Mesenchymal stem cell (in vitro differentiated cells and primary cell): Measurements from ENCODE around the gene GRK2.

Experiments used
- DNase-seq: peaks from one replicate; pipeline ENCODE4 v3.0.0-alpha.2; 2013
- H2AFZ ChIP-seq: one replicate; pipeline ENCODE4 v1.6.1; 2013; ENCODE audit warnings: low read depth, mild to moderate bottlenecking, control low read depth, inconsistent platforms, low read length, moderate library complexity
- H2AK5ac ChIP-seq: 2 replicates; pipeline ENCODE4 v1.6.1; 2013; ENCODE audit warnings: low read length, moderate library complexity, mild to moderate bottlenecking, inconsistent platforms; ENCODE audit not compliant: severe bottlenecking
- H2BK120ac ChIP-seq: one replicate; pipeline ENCODE4 v1.6.1; 2013; ENCODE audit warnings: low read depth, mild to moderate bottlenecking, inconsistent platforms, low read length, moderate library complexity
- H2BK12ac ChIP-seq, 2 experiments: one replicate each; pipeline ENCODE4 v1.6.1; 2013; ENCODE audit warnings: inconsistent platforms in 2 of 2, low read length in 2 of 2, mild to moderate bottlenecking in 2 of 2, moderate library complexity in 2 of 2, control low read depth in 1 of 2
- H2BK15ac ChIP-seq: one replicate; pipeline ENCODE4 v1.6.1; 2013; ENCODE audit warnings: mild to moderate bottlenecking, low read depth, inconsistent platforms; ENCODE audit not compliant: poor library complexity, severe bottlenecking
- H2BK5ac ChIP-seq: 2 replicates; pipeline ENCODE4 v1.6.1; 2013; ENCODE audit warnings: low read depth, mild to moderate bottlenecking, low read length, control low read depth, inconsistent platforms; ENCODE audit not compliant: poor library complexity, severe bottlenecking
- H3K14ac ChIP-seq, 2 experiments: one replicate each; pipeline ENCODE4 v1.6.1; 2013; ENCODE audit warnings: inconsistent platforms in 2 of 2, low read length in 2 of 2, control low read depth in 1 of 2, mild to moderate bottlenecking in 1 of 2, moderate library complexity in 1 of 2
- H3K18ac ChIP-seq, 2 experiments: one replicate each; pipeline ENCODE4 v1.6.1; 2013; ENCODE audit warnings: inconsistent platforms in 2 of 2, low read length in 2 of 2, control low read depth in 1 of 2, low read depth in 1 of 2, mild to moderate bottlenecking in 1 of 2
- H3K23ac ChIP-seq, 2 experiments: one replicate each; pipeline ENCODE4 v1.6.1; 2013; ENCODE audit warnings: inconsistent platforms in 2 of 2, low read length in 2 of 2, mild to moderate bottlenecking in 2 of 2, moderate library complexity in 2 of 2, control low read depth in 1 of 2
- H3K27ac ChIP-seq: 2 replicates; pipeline ENCODE4 v1.5.1; 2013; ENCODE audit warnings: mild to moderate bottlenecking, moderate library complexity, low read length, control low read depth, inconsistent platforms; ENCODE audit not compliant: poor library complexity, severe bottlenecking
- H3K27me3 ChIP-seq, 2 experiments: 2 replicates each; pipeline versions ENCODE4 v1.6.1 to v1.7.0; 2013; ENCODE audit warnings: low read length in 2 of 2, mild to moderate bottlenecking in 2 of 2, moderate library complexity in 2 of 2, control low read depth in 1 of 2, inconsistent platforms in 1 of 2; ENCODE audit not compliant: control insufficient read depth in 1 of 2, insufficient read depth in 1 of 2
- H3K36me3 ChIP-seq, 2 experiments: 2 replicates each; pipeline versions ENCODE4 v1.6.1 to v1.7.0; 2013; ENCODE audit warnings: low read length in 2 of 2, control low read depth in 1 of 2, inconsistent platforms in 1 of 2, low read depth in 1 of 2, mild to moderate bottlenecking in 1 of 2; ENCODE audit not compliant: insufficient read depth in 2 of 2, control insufficient read depth in 1 of 2
- H3K4ac ChIP-seq, 2 experiments: one replicate each; pipeline ENCODE4 v1.6.1; 2013; ENCODE audit warnings: inconsistent platforms in 2 of 2, low read length in 2 of 2, mild to moderate bottlenecking in 2 of 2, moderate library complexity in 2 of 2, control low read depth in 1 of 2, low read depth in 1 of 2
- H3K4me1 ChIP-seq: 2 replicates; pipeline ENCODE4 v1.6.1; 2013; ENCODE audit warnings: low read depth, low read length, control low read depth; ENCODE audit not compliant: control insufficient read depth, insufficient read depth
- H3K4me2 ChIP-seq: 2 replicates; pipeline ENCODE4 v1.6.1; 2013; ENCODE audit warnings: low read length, mild to moderate bottlenecking, inconsistent platforms; ENCODE audit not compliant: poor library complexity, severe bottlenecking
- H3K4me3 ChIP-seq, 2 experiments: 2 replicates each; pipeline versions ENCODE4 v1.5.1 to v1.7.0; 2013; ENCODE audit warnings: low read length in 2 of 2, mild to moderate bottlenecking in 2 of 2, control low read depth in 1 of 2, low read depth in 1 of 2; ENCODE audit not compliant: insufficient read depth in 1 of 2
- H3K79me1 ChIP-seq: replicated peaks from 2 replicates; pipeline ENCODE4 v1.6.1; 2013; ENCODE audit warnings: mild to moderate bottlenecking, control low read depth, low read length, inconsistent platforms; ENCODE audit not compliant: poor library complexity, severe bottlenecking
- H3K9ac ChIP-seq: 2 replicates; pipeline ENCODE4 v1.7.0; 2013; ENCODE audit warnings: mild to moderate bottlenecking, low read length, moderate library complexity
- H3K9me3 ChIP-seq: 2 replicates; pipeline ENCODE4 v1.7.0; 2013; ENCODE audit warnings: mild to moderate bottlenecking, low read length; ENCODE audit not compliant: control insufficient read depth
- H4K8ac ChIP-seq: one replicate; pipeline ENCODE4 v1.6.1; 2013; ENCODE audit warnings: inconsistent platforms, mild to moderate bottlenecking, low read length, moderate library complexity
- H4K91ac ChIP-seq: one replicate; pipeline ENCODE4 v1.6.1; 2013; ENCODE audit warnings: mild to moderate bottlenecking, low read length, inconsistent platforms
- WGBS: methylation state at CpG from one replicate; pipeline ENCODE4 v1.1.7; 2013; ENCODE audit warnings: mixed read lengths; 5-methylcytosine and 5-hydroxymethylcytosine counted together

The GRK2 gene

GRCh38 chr11:67288198-67288451 lies 21.9 kb downstream of the GRK2 start:
- peak overlapping the region; percentile 15 to 61 for H2BK12ac ChIP-seq
- peaks cover 61 to 67% of the 10 kb centered on the region in 2 experiments for H3K36me3 ChIP-seq
- peak overlapping the region; percentile 83 for H2BK120ac ChIP-seq
- H3K23ac ChIP-seq: peak overlapping the region in 1 of 2 experiments; percentile 92
- peaks cover 33% of the 10 kb centered on the region for H3K4me1 ChIP-seq
- H2AFZ ChIP-seq: no peak overlapping the region
- no peaks in the 10 kb centered on the region for H3K27me3 ChIP-seq
- H3K4me2 ChIP-seq: peak overlapping the region; percentile 94
- peak overlapping the region; percentile 95 for H3K27ac ChIP-seq
- peak overlapping the region; percentile 86 for H4K91ac ChIP-seq
- H3K4me3 ChIP-seq: peak overlapping the region in 1 of 2 experiments; percentile 82
- H2BK5ac ChIP-seq: peak overlapping the region; percentile 4
- peak overlapping the region; percentile 79 for H2AK5ac ChIP-seq
- H3K18ac ChIP-seq: peak overlapping the region; percentile 92 to 97
- peak overlapping the region; percentile 89 for H3K9ac ChIP-seq
- 51% methylated on average over 4 of the region's 4 CpGs for WGBS
- H3K9me3 ChIP-seq: no peaks in the 10 kb centered on the region
- no peak overlapping the region for H2BK15ac ChIP-seq
- DNase-seq: no peak
- H4K8ac ChIP-seq: peak overlapping the region; percentile 96
- peak overlapping the region in 1 of 2 experiments; percentile 95 for H3K14ac ChIP-seq
- peaks cover 36% of the 10 kb centered on the region for H3K79me1 ChIP-seq
- H3K4ac ChIP-seq: peak overlapping the region; percentile 86 to 90

DNA sequence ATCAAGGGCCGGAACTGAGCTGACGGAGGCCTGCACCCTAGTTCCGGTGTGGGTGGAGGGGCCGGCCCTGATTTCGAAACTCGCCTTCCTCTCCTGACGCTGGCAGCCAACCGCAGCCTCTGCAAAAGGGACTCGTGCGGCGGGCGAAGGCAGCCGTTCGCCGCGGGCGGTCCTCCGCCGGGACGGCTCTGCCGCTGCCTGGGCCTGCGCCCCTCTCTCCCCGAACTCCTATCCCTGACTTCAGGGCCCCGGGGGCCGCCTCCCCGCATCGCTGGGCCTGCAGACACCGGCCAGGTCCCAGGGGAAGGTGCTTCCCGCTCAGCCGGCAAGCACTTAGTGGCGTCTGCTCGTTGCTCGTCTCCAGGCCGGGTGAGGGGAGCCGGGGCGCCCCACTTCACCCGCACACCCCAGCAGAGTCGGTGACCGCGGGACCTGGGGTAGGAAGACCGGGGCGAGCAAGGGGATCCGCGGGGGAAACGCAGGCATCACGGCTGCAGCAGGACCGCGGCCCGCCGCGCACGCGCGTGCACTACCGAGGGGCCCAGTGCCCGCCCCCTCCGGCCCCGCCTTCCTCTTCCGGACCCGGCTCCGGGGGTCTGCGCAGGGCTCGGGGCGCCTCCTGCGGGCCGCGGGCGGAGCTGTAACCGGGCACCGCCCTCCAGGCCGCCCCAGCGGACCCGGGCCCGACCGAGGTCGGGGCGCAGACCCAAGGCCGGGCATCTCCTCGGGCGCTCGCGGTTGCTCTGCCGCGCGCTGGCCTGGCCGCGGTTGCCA lies 22.4 kb downstream of the GRK2 start:
- Histone ChIP-seq H2BK5ac (peak overlapping the region; percentile 87), H3K36me3 (peaks cover 61 to 66% of the 10 kb centered on the region in 2 experiments), H4K8ac (peak overlapping the region; percentile 100), H2AFZ (peak overlapping the region; percentile 49), H3K27ac (peak overlapping the region; percentile 95), H3K9ac (peak overlapping the region; percentile 89), H2BK120ac (peak overlapping the region; percentile 100), H3K79me1 (peaks cover 33% of the 10 kb centered on the region), H3K23ac (peak overlapping the region; percentile 84 to 92), H3K14ac (peak overlapping the region in 1 of 2 experiments; percentile 99), H3K27me3 (no peaks in the 10 kb centered on the region), H2BK15ac (peak overlapping the region; percentile 94), H2AK5ac (peak overlapping the region; percentile 65), H3K4me3 (peak overlapping the region; percentile 74 to 82), H3K9me3 (no peaks in the 10 kb centered on the region), H3K4ac (peak overlapping the region; percentile 100), H3K4me2 (peak overlapping the region; percentile 94), H4K91ac (peak overlapping the region; percentile 99), H3K18ac (peak overlapping the region; percentile 100), H3K4me1 (peaks cover 33% of the 10 kb centered on the region), H2BK12ac (peak overlapping the region; percentile 80 to 83)
- under 1% methylated on average over 56 of the region's 87 CpGs for WGBS
- DNase-seq: peak; percentile 97

- H3K27me3 ChIP-seq: no peaks in the 10 kb centered on the region
These were observed 23.0 kb downstream of the GRK2 start, which contains the start of gene ANKRD13D for GRCh38 chr11:67289226-67289650. Gene ANKRD13D (plus strand): TSS chr11:67289303. CDS start chr11:67289461, 158 bp downstream.

More at GRCh38 chr11:67289226-67289650, 23.0 kb downstream of the GRK2 start, which contains the start of gene ANKRD13D:
- Histone ChIP-seq H2AFZ (peak within 1 kb of the TSS; percentile 49), H3K18ac (peak within 1 kb of the TSS; percentile 100), H3K36me3 (peaks cover 61% of the 10 kb centered on the region in 2 experiments), H3K9ac (peak within 1 kb of the TSS; percentile 90), H2BK5ac (peak within 1 kb of the TSS; percentile 87), H3K14ac (peak within 1 kb of the TSS in 1 of 2 experiments; percentile 99), H3K4me1 (peaks cover 33% of the 10 kb centered on the region), H3K27ac (peak within 1 kb of the TSS; percentile 95), H2AK5ac (peak within 1 kb of the TSS; percentile 79), H4K8ac (peak within 1 kb of the TSS; percentile 100), H3K23ac (peak within 1 kb of the TSS; percentile 84 to 92), H2BK120ac (peak within 1 kb of the TSS; percentile 100), H4K91ac (peak within 1 kb of the TSS; percentile 99), H2BK12ac (peak within 1 kb of the TSS; percentile 80 to 83), H3K79me1 (peaks cover 30% of the 10 kb centered on the region), H3K9me3 (no peaks in the 10 kb centered on the region), H2BK15ac (peak within 1 kb of the TSS; percentile 97), H3K4ac (peak within 1 kb of the TSS; percentile 100), H3K4me3 (peak within 1 kb of the TSS; percentile 74 to 90), H3K4me2 (peak within 1 kb of the TSS; percentile 94)
- DNase-seq: no peak
- 2% methylated on average over 24 of the region's 56 CpGs for WGBS
